Natural killer cell (primary cell): ENCODE results near the gene TEX2. TPM values are rescaled to one million over a fixed set of nuclear protein-coding genes. Genes with fewer than 3 reads are reported as not detected.

ENCODE experiments used
- ATAC-seq, 3 donors: fragments of 150-1000 bp in 2 of 3; fragments of 200-7000 bp in 1 of 3; cut with Tn5 transposase; 1 replicate in 1 of 3; 2 replicates in 2 of 3; pipeline ENCODE4 v1.10.0; 2021; ENCODE audit warnings: mild to moderate bottlenecking in 2 of 3, moderate library complexity in 2 of 3
- DNase-seq, 2 donors: peaks; one replicate each; pipeline versions ENCODE4 v3.0.0 to v3.0.0-alpha.2; 2013 to 2021; ENCODE audit warnings: mixed read lengths in 1 of 2
- H3K27ac ChIP-seq: one replicate; pipeline ENCODE4 v1.5.1; 2013; ENCODE audit warnings: mild to moderate bottlenecking, low read length
- H3K27me3 ChIP-seq: one replicate; pipeline ENCODE4 v1.6.1; 2013; ENCODE audit warnings: low read length; ENCODE audit not compliant: control insufficient read depth, insufficient read depth
- H3K36me3 ChIP-seq: one replicate; pipeline ENCODE4 v1.6.1; 2013; ENCODE audit warnings: low read length; ENCODE audit not compliant: control insufficient read depth, insufficient read depth
- H3K4me1 ChIP-seq: one replicate; pipeline ENCODE4 v1.6.1; 2013; ENCODE audit warnings: low read length; ENCODE audit not compliant: control insufficient read depth, insufficient read depth
- H3K4me3 ChIP-seq: one replicate; pipeline ENCODE4 v1.5.1; 2013; ENCODE audit warnings: low read length
- H3K9me3 ChIP-seq: one replicate; pipeline ENCODE4 v1.6.1; 2013; ENCODE audit warnings: low read length; ENCODE audit not compliant: control insufficient read depth, insufficient read depth
- H3K27ac Mint-ChIP-seq, 2 donors: one replicate each; pipeline ENCODE4 v1.8.0; 2022; ENCODE audit warnings: mild to moderate bottlenecking in 2 of 2, mixed read lengths in 2 of 2, moderate library complexity in 1 of 2
- H3K27me3 Mint-ChIP-seq, 2 donors: one replicate each; pipeline ENCODE4 v1.8.0; 2022; ENCODE audit warnings: low read depth in 2 of 2, mixed read lengths in 2 of 2
- H3K36me3 Mint-ChIP-seq: one replicate; pipeline ENCODE4 v1.8.0; 2022; ENCODE audit warnings: mixed read lengths
- H3K4me1 Mint-ChIP-seq, 2 donors: one replicate each; pipeline ENCODE4 v1.8.0; 2022; ENCODE audit warnings: mixed read lengths in 2 of 2
- H3K4me3 Mint-ChIP-seq: one replicate; pipeline ENCODE4 v1.8.0; 2022; ENCODE audit warnings: mild to moderate bottlenecking, moderate library complexity, mixed read lengths
- H3K9me3 Mint-ChIP-seq, 2 donors: one replicate each; pipeline ENCODE4 v1.8.0; 2022; ENCODE audit warnings: mixed read lengths in 2 of 2
- CTCF ChIP-seq: fragments of 200-600 bp; IDR thresholded peaks from one replicate; pipeline ENCODE4 v1.8.0; 2022; ENCODE audit warnings: antibody characterized with exemption
- WGBS: methylation state at CpG from one replicate; pipeline ENCODE4 v1.1.7; 2013; ENCODE audit warnings: missing lambda C conversion rate; ENCODE audit not compliant: insufficient coverage; 5-methylcytosine and 5-hydroxymethylcytosine counted together
- intact Hi-C: fragments of 100-400 bp; cut with micrococcal nuclease; formaldehyde crosslinking; loops from one replicate; pipeline ENCODE4 v1.14.2; 2022
- total RNA-seq, 4 donors: library from RNA; stranded (reverse); fragments of 120-200 nt in 1 of 4; gene quantifications; one replicate each; pipeline versions ENCODE4 v1.2.3 to v1.2.4, GENCODE V29; 2013 to 2022

Gene TEX2
- total RNA-seq, 3 donors from 2014 or later (not counting 1 experiment from before 2014, with no cell fraction given): 8.3 to 16.3 (median 11.3) TPM

DNA sequence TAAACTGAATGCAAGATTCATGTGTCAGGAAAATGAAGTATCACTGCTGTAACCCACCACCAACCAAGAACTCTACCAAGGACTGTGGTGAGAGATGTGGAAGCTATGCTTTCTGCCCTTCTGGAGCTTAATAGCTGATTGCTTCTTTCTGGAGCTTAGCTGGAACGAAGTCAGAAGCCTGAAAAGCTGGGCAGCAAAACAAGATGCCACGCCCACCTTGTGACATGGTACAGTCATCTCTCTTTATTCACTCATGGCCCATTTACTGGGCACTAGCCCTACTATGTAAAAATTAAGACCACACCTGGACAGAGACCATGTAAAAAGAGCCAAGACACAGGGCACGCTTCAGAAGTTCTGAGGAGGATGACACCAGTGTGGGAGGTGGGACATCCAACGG, 48.1 kb downstream of the TEX2 start:
- Histone ChIP-seq H3K36me3 (peaks cover 10% of the 10 kb centered on the region), H3K4me1 (peaks cover 21% of the 10 kb centered on the region), H3K9me3 (no peaks in the 10 kb centered on the region), H3K4me3 (no peak overlapping the region), H3K27ac (no peak overlapping the region), H3K27me3 (no peaks in the 10 kb centered on the region)
- WGBS: 93% methylated on average over 4 of the region's 4 CpGs
- Mint-ChIP-seq H3K27me3 (no peaks in the 10 kb centered on the region), H3K36me3 (no peaks in the 10 kb centered on the region), H3K9me3 (no peaks in the 10 kb centered on the region), H3K4me3 (no peak overlapping the region), H3K4me1 (peaks cover 28 to 29% of the 10 kb centered on the region in 2 donors), H3K27ac (no peak overlapping the region)
- ATAC-seq (no peak), DNase-seq (no peak)
- no peak for TF ChIP-seq CTCF
- intact Hi-C loops: no loop called here

DNA sequence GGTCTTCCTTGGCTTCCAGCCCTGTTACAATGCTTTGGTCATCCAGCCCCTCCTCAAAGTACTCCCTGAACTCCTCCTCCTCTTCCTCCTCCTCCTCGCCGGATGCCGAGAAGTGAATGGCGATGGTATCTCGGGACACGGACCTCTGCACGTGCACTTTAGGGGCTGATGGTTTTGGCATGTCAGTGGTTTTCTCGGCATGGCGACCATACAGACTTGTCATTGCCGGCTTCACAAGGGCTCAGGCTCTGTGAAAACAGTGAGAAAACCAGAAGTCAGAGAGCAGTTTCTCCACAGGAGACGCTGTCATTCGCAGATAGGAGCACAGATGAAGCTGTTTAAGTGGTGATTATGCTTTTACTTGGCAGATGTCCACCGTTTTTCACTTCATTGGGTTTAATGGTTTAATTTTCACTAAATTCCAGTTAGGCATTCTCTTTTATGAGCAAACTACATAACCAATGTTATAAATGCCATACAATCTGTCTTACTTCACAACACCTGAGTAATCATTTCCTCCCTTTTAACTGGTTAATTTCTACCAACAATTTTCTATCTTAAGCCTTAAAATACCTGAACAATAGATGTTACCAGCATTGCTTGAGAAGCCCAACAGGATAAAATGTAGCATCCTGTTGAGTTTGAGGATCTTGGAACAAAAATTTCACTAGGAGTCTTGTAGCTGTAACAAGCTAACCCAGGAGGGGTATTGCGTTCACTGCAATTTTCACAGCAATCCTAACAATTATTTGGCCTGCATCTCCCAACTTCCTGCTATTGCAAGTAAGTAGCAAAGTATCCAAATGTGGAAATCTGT, 48.9 kb downstream of the TEX2 start:
- Histone ChIP-seq H3K27ac (no peak overlapping the region), H3K4me1 (peaks cover 21% of the 10 kb centered on the region), H3K9me3 (no peaks in the 10 kb centered on the region), H3K4me3 (no peak overlapping the region), H3K36me3 (peaks cover 10% of the 10 kb centered on the region), H3K27me3 (no peaks in the 10 kb centered on the region)
- H3K9me3 Mint-ChIP-seq: no peaks in the 10 kb centered on the region
- no peaks in the 10 kb centered on the region for H3K36me3 Mint-ChIP-seq
- no peak for DNase-seq
- WGBS: 84% methylated on average over 13 of the region's 14 CpGs
- H3K4me1 Mint-ChIP-seq: peaks cover 31 to 36% of the 10 kb centered on the region in 2 donors
- no peak overlapping the region for H3K27ac Mint-ChIP-seq
- no peaks in the 10 kb centered on the region for H3K27me3 Mint-ChIP-seq
- peak in 2 of 3 donors; percentile 22 to 29 for ATAC-seq
- H3K4me3 Mint-ChIP-seq: no peak overlapping the region
- TF ChIP-seq CTCF: no peak
- intact Hi-C loops: no loop called here

GRCh38 chr17:64212122-64212521, 50.9 kb downstream of the TEX2 start:
- ATAC-seq (no peak), DNase-seq (no peak)
- Mint-ChIP-seq H3K36me3 (no peaks in the 10 kb centered on the region), H3K27me3 (no peaks in the 10 kb centered on the region), H3K9me3 (no peaks in the 10 kb centered on the region), H3K4me3 (no peak overlapping the region), H3K4me1 (peaks cover 20 to 33% of the 10 kb centered on the region in 2 donors), H3K27ac (no peak overlapping the region)
- H3K4me1 ChIP-seq: peaks cover 9% of the 10 kb centered on the region
- no peak for TF ChIP-seq CTCF
- no peaks in the 10 kb centered on the region for H3K9me3 ChIP-seq
- no peak overlapping the region for H3K27ac ChIP-seq
- 98% methylated on average over 2 of the region's 2 CpGs for WGBS
- H3K36me3 ChIP-seq: peaks cover 10% of the 10 kb centered on the region
- no peaks in the 10 kb centered on the region for H3K27me3 ChIP-seq
- intact Hi-C loops: no loop called here
- H3K4me3 ChIP-seq: no peak overlapping the region
